Naive B cell (primary cell): Measurements from ENCODE around the gene GNB1L. TPM values are rescaled to one million over a fixed set of nuclear protein-coding genes. Genes with fewer than 3 reads are reported as not detected.

Experiments
- ATAC-seq, 2 donors: fragments of 150-1000 bp; cut with Tn5 transposase; 2 replicates each; pipeline ENCODE4 v1.10.0; 2021; ENCODE audit warnings: low read depth in 2 of 2, mild to moderate bottlenecking in 2 of 2, moderate library complexity in 2 of 2
- DNase-seq: peaks from one replicate; pipeline ENCODE4 v3.0.0; 2022
- H3K27ac Mint-ChIP-seq, 6 donors: one replicate each; pipeline ENCODE4 v1.8.0; 2020 to 2022; ENCODE audit warnings: mild to moderate bottlenecking in 6 of 6, mixed read lengths in 6 of 6, moderate library complexity in 5 of 6, inconsistent platforms in 2 of 6
- H3K27me3 Mint-ChIP-seq, 3 donors: one replicate each; pipeline ENCODE4 v1.8.0; 2021 to 2022; ENCODE audit warnings: mixed read lengths in 3 of 3, mild to moderate bottlenecking in 1 of 3
- H3K36me3 Mint-ChIP-seq, 2 donors: one replicate each; pipeline ENCODE4 v1.8.0; 2020 to 2022; ENCODE audit warnings: mixed read lengths in 2 of 2, inconsistent platforms in 1 of 2, mild to moderate bottlenecking in 1 of 2
- H3K4me1 Mint-ChIP-seq, 3 donors: one replicate each; pipeline ENCODE4 v1.8.0; 2020 to 2022; ENCODE audit warnings: mixed read lengths in 3 of 3, inconsistent platforms in 1 of 3, mild to moderate bottlenecking in 1 of 3, moderate library complexity in 1 of 3
- H3K4me3 Mint-ChIP-seq, 8 donors: one replicate each; pipeline ENCODE4 v1.8.0; 2020 to 2022; ENCODE audit warnings: mild to moderate bottlenecking in 8 of 8, mixed read lengths in 8 of 8, moderate library complexity in 8 of 8, inconsistent platforms in 2 of 8
- H3K9me3 Mint-ChIP-seq, 7 donors: one replicate each; pipeline ENCODE4 v1.8.0; 2020 to 2022; ENCODE audit warnings: mixed read lengths in 7 of 7, mild to moderate bottlenecking in 5 of 7, inconsistent platforms in 2 of 7, moderate library complexity in 1 of 7
- polyA plus RNA-seq, 6 donors: library from polyadenylated mRNA; unstranded; fragments of 300-500 nt; fragmentation: Illumina TruSeq; gene quantifications; one replicate each; pipeline ENCODE4 v1.2.3, GENCODE V29; 2021; ENCODE audit warnings: low read depth in 6 of 6

Gene GNB1L
- polyA plus RNA-seq, 6 donors from 2014 or later: 6.2 to 14.8 (median 12.0) TPM

- Mint-ChIP-seq H3K27me3 (no peaks in the 10 kb centered on the region), H3K4me3 (no peak overlapping the region), H3K36me3 (peaks cover 50 to 67% of the 10 kb centered on the region in 2 donors), H3K4me1 (no peaks in the 10 kb centered on the region), H3K9me3 (peaks cover 18 to 41% (median 29%) of the 10 kb centered on the region in 7 donors), H3K27ac (no peak overlapping the region)
- DNase-seq (no peak), ATAC-seq (no peak)
These were observed 62.8 kb downstream of the GNB1L start for GRCh38 chr22:19791894-19792293.

GRCh38 chr22:19791243-19791642 lies 63.4 kb downstream of the GNB1L start:
- H3K36me3 Mint-ChIP-seq: peaks cover 50 to 67% of the 10 kb centered on the region in 2 donors
- ATAC-seq: no peak
- H3K9me3 Mint-ChIP-seq: peaks cover 18 to 41% (median 29%) of the 10 kb centered on the region in 7 donors
- H3K27me3 Mint-ChIP-seq: no peaks in the 10 kb centered on the region
- H3K27ac Mint-ChIP-seq: no peak overlapping the region
- H3K4me1 Mint-ChIP-seq: no peaks in the 10 kb centered on the region
- H3K4me3 Mint-ChIP-seq: no peak overlapping the region
- DNase-seq: no peak

GRCh38 chr22:19789828-19790227 lies 64.8 kb downstream of the GNB1L start:
- no peak overlapping the region for H3K27ac Mint-ChIP-seq

GRCh38 chr22:19789406-19789805 lies 65.3 kb downstream of the GNB1L start:
- Mint-ChIP-seq H3K4me1 (no peaks in the 10 kb centered on the region), H3K36me3 (peaks cover 37 to 59% of the 10 kb centered on the region in 2 donors), H3K27me3 (no peaks in the 10 kb centered on the region), H3K9me3 (peaks cover 17 to 41% (median 29%) of the 10 kb centered on the region in 7 donors), H3K27ac (no peak overlapping the region), H3K4me3 (no peak overlapping the region)
- DNase-seq: no peak
- no peak for ATAC-seq

More at GRCh38 chr22:19789828-19790227, 64.8 kb downstream of the GNB1L start:
- H3K36me3 Mint-ChIP-seq: peaks cover 41 to 63% of the 10 kb centered on the region in 2 donors
- no peaks in the 10 kb centered on the region for H3K27me3 Mint-ChIP-seq
- DNase-seq (no peak), ATAC-seq (no peak)
- no peak overlapping the region for H3K4me3 Mint-ChIP-seq
- peaks cover 18 to 41% (median 29%) of the 10 kb centered on the region in 7 donors for H3K9me3 Mint-ChIP-seq
- no peaks in the 10 kb centered on the region for H3K4me1 Mint-ChIP-seq

- Mint-ChIP-seq H3K27me3 (peaks cover 0 to 3% (median 0%) of the 10 kb centered on the region in 3 donors), H3K27ac (no peak overlapping the region), H3K36me3 (peaks cover 31 to 52% of the 10 kb centered on the region in 2 donors), H3K9me3 (peaks cover 13 to 37% (median 29%) of the 10 kb centered on the region in 7 donors), H3K4me3 (no peak overlapping the region), H3K4me1 (no peaks in the 10 kb centered on the region)
- no peak for DNase-seq
- ATAC-seq: no peak
These were observed 65.9 kb downstream of the GNB1L start for GRCh38 chr22:19788661-19789225.

- peaks cover 7 to 27% (median 21%) of the 10 kb centered on the region in 7 donors for H3K9me3 Mint-ChIP-seq
- peaks cover 0 to 10% (median 4%) of the 10 kb centered on the region in 3 donors for H3K27me3 Mint-ChIP-seq
- ATAC-seq (no peak), DNase-seq (no peak)
- H3K27ac Mint-ChIP-seq: no peak overlapping the region
- no peak overlapping the region for H3K4me3 Mint-ChIP-seq
- H3K4me1 Mint-ChIP-seq: no peaks in the 10 kb centered on the region
- H3K36me3 Mint-ChIP-seq: peaks cover 24 to 43% of the 10 kb centered on the region in 2 donors
These were observed 66.9 kb downstream of the GNB1L start for GRCh38 chr22:19787849-19788141.

GRCh38 chr22:19786959-19787848 lies 67.5 kb downstream of the GNB1L start:
- ATAC-seq (no peak), DNase-seq (no peak)
- Mint-ChIP-seq H3K9me3 (peaks cover 4 to 21% (median 16%) of the 10 kb centered on the region in 7 donors), H3K27me3 (peaks cover 0 to 10% (median 4%) of the 10 kb centered on the region in 3 donors), H3K27ac (no peak overlapping the region), H3K36me3 (peaks cover 18 to 37% of the 10 kb centered on the region in 2 donors), H3K4me3 (no peak overlapping the region), H3K4me1 (no peaks in the 10 kb centered on the region)

- DNase-seq (no peak), ATAC-seq (no peak)
- no peak overlapping the region for H3K27ac Mint-ChIP-seq
- peaks cover 8 to 27% of the 10 kb centered on the region in 2 donors for H3K36me3 Mint-ChIP-seq
- H3K4me3 Mint-ChIP-seq: no peak overlapping the region
- H3K27me3 Mint-ChIP-seq: peaks cover 4 to 10% (median 4%) of the 10 kb centered on the region in 3 donors
- no peaks in the 10 kb centered on the region for H3K4me1 Mint-ChIP-seq
- peaks cover 0 to 12% (median 7%) of the 10 kb centered on the region in 7 donors for H3K9me3 Mint-ChIP-seq
These were observed 68.4 kb downstream of the GNB1L start for GRCh38 chr22:19786264-19786585.

GRCh38 chr22:19785461-19786263 lies 69.0 kb downstream of the GNB1L start:
- no peak for DNase-seq
- peaks cover 0 to 10% (median 6%) of the 10 kb centered on the region in 7 donors for H3K9me3 Mint-ChIP-seq
- H3K27me3 Mint-ChIP-seq: peaks cover 4 to 10% (median 7%) of the 10 kb centered on the region in 3 donors
- no peak overlapping the region for H3K27ac Mint-ChIP-seq
- H3K4me1 Mint-ChIP-seq: no peaks in the 10 kb centered on the region
- no peak overlapping the region for H3K4me3 Mint-ChIP-seq
- no peak for ATAC-seq
- peaks cover 6 to 22% of the 10 kb centered on the region in 2 donors for H3K36me3 Mint-ChIP-seq

- Mint-ChIP-seq H3K9me3 (peaks cover 0 to under 1% (median 0%) of the 10 kb centered on the region in 7 donors), H3K27ac (no peak overlapping the region), H3K36me3 (peaks cover 0 to 12% of the 10 kb centered on the region in 2 donors), H3K4me1 (peaks cover 0 to 5% (median 0%) of the 10 kb centered on the region in 3 donors), H3K27me3 (peaks cover 14 to 21% (median 18%) of the 10 kb centered on the region in 3 donors), H3K4me3 (no peak overlapping the region)
- DNase-seq: no peak
- no peak for ATAC-seq
These were observed 70.1 kb downstream of the GNB1L start for GRCh38 chr22:19784384-19785175.

- Mint-ChIP-seq H3K36me3 (peaks cover 0 to 12% of the 10 kb centered on the region in 2 donors), H3K9me3 (no peaks in the 10 kb centered on the region), H3K27me3 (peaks cover 21 to 28% (median 26%) of the 10 kb centered on the region in 3 donors), H3K27ac (no peak overlapping the region), H3K4me3 (no peak overlapping the region), H3K4me1 (peaks cover 0 to 5% (median 2%) of the 10 kb centered on the region in 3 donors)
- DNase-seq (no peak), ATAC-seq (no peak)
These were observed 70.9 kb downstream of the GNB1L start for GRCh38 chr22:19783586-19784383.

GRCh38 chr22:19782533-19782932 lies 72.1 kb downstream of the GNB1L start:
- H3K4me1 Mint-ChIP-seq: peaks cover 0 to 5% (median 2%) of the 10 kb centered on the region in 3 donors
- peaks cover 0 to 5% of the 10 kb centered on the region in 2 donors for H3K36me3 Mint-ChIP-seq
- DNase-seq (no peak), ATAC-seq (no peak)
- peaks cover 25 to 40% (median 38%) of the 10 kb centered on the region in 3 donors for H3K27me3 Mint-ChIP-seq
- no peak overlapping the region for H3K27ac Mint-ChIP-seq
- H3K4me3 Mint-ChIP-seq: no peak overlapping the region
- no peaks in the 10 kb centered on the region for H3K9me3 Mint-ChIP-seq
